Tibial nerve (tissue), 4 donors: ENCODE data around the gene PAK4. TPM values are rescaled to one million over a fixed set of nuclear protein-coding genes. Genes with fewer than 3 reads are reported as not detected.
A peak's percentile ranks its signal among the peaks of the same experiment; 100 is the strongest.

Experiments used
- DNase-seq, 2 donors: peaks; one replicate each; pipeline ENCODE4 v3.0.0-alpha.2; 2019; ENCODE audit warnings: low spot score in 2 of 2
- H3K27ac ChIP-seq, 4 donors: fragments of 200-600 bp; sonication (generic) in 3 of 4; one replicate each; pipeline ENCODE4 v1.5.1; 2017 to 2019; ENCODE audit warnings: mild to moderate bottlenecking in 1 of 4
- H3K27me3 ChIP-seq, 2 donors: fragments of 200-600 bp; sonication (generic) in 1 of 2; one replicate each; pipeline versions ENCODE4 v1.5.1 to v1.6.0; 2017 to 2019
- H3K36me3 ChIP-seq, 3 donors: fragments of 200-600 bp; sonication (generic); one replicate each; pipeline ENCODE4 v1.5.1; 2018 to 2019
- H3K4me1 ChIP-seq, 4 donors: fragments of 200-600 bp; sonication (generic) in 3 of 4; one replicate each; pipeline ENCODE4 v1.5.1; 2017 to 2019
- H3K4me3 ChIP-seq, 4 donors: fragments of 200-600 bp; sonication (generic) in 3 of 4; one replicate each; pipeline ENCODE4 v1.5.1; 2017 to 2019; ENCODE audit warnings: mild to moderate bottlenecking in 1 of 4, moderate library complexity in 1 of 4
- H3K9me3 ChIP-seq, 4 donors: fragments of 200-600 bp; sonication (generic) in 3 of 4; one replicate each; pipeline ENCODE4 v1.5.1; 2017 to 2019
- CTCF ChIP-seq, 5 experiments: fragments of 200-600 bp in 3 of 5; fragments of 450-650 bp in 2 of 5; sonication (generic) in 3 of 5; IDR thresholded peaks; one replicate each; pipeline ENCODE4 v1.5.1; 2016 to 2019; ENCODE audit warnings: antibody characterized with exemption in 5 of 5, mild to moderate bottlenecking in 3 of 5, moderate library complexity in 2 of 5
- EP300 ChIP-seq, 2 donors: sonication (generic); formaldehyde crosslinking; IDR thresholded peaks; one replicate each; pipeline ENCODE4 v1.6.1; 2017; ENCODE audit warnings: antibody characterized with exemption in 2 of 2, mild to moderate bottlenecking in 1 of 2
- POLR2A ChIP-seq, 2 donors: fragments of 450-650 bp; IDR thresholded peaks; one replicate each; pipeline ENCODE4 v1.6.1; 2017; ENCODE audit warnings: antibody characterized with exemption in 2 of 2, mild to moderate bottlenecking in 2 of 2, moderate library complexity in 2 of 2
- WGBS, 2 donors: methylation state at CpG; one replicate each; pipeline ENCODE4 v1.1.5; 2018; 5-methylcytosine and 5-hydroxymethylcytosine counted together
- total RNA-seq, 4 donors: library from RNA; depleted of rRNA; stranded (reverse); fragments of >200 nt; gene quantifications; one replicate each; pipeline ENCODE4 v1.1.0, GENCODE V29; 2016

Gene PAK4
- total RNA-seq, result 10 to 100 TPM; 22.9 to 45.1 (median 32.3) TPM

GRCh38 chr19:39125554-39126311 lies at the start of gene PAK4:
Gene PAK4 (plus strand): TSS chr19:39125786. CDS start chr19:39169554, 43,768 bp downstream.
- 1% methylated on average over 62 to 64 of the region's 64 CpGs for WGBS, 2 donors

DNA sequence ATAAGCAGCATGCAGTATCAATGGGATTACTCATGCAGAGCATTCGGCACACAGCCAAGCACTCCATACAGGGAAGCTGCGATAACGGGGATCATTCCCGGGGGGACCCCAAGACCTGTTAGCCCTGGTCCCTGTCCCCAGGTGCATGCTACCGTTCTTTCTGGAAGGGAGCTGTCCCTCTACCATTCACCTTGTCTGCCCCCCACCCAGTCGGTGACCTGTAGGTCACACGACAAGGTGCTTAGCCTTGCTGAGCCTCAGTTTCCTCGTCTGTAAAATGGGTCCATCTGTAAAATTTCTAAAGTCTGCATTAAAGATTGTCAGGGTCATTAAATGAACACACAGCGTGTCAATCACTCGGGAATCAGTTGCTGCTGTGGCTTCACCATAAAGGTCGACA lies 48.3 kb upstream of the PAK4 start:
- no peaks in the 10 kb centered on the region for H3K9me3 ChIP-seq
- 86 to 87% methylated on average over 10 to 11 of the region's 11 CpGs for WGBS, 2 donors
- no peaks in the 10 kb centered on the region for H3K36me3 ChIP-seq
- H3K4me1 ChIP-seq, result no peaks in the 10 kb centered on the region
- TF ChIP-seq CTCF (IDR thresholded peaks at IDR 0.05) (no peak), EP300 (IDR thresholded peaks at IDR 0.05) (no peak), POLR2A (IDR thresholded peaks at IDR 0.05) (no peak)
- DNase-seq, result no peak
- no peak overlapping the region for H3K27ac ChIP-seq
- H3K27me3 ChIP-seq, result peaks cover 0 to 30% of the 10 kb centered on the region in 2 donors
- no peak overlapping the region for H3K4me3 ChIP-seq

More at GRCh38 chr19:39125554-39126311, at the start of gene PAK4:
- Histone ChIP-seq H3K4me3 (peak within 1 kb of the TSS; percentile 57 to 93 (median 68)), H3K9me3 (no peaks in the 10 kb centered on the region), H3K27me3 (peaks cover 0 to 5% of the 10 kb centered on the region in 2 donors), H3K27ac (peak within 1 kb of the TSS; percentile 65 to 94 (median 82)), H3K36me3 (no peaks in the 10 kb centered on the region), H3K4me1 (peaks cover 0 to 56% (median 23%) of the 10 kb centered on the region in 4 donors)
- peak; percentile 98 for DNase-seq
- peak in 2 of 5 experiments; percentile 10 to 48 for TF ChIP-seq CTCF (IDR thresholded peaks at IDR 0.05)
- peak; percentile 11 to 83 for TF ChIP-seq POLR2A (IDR thresholded peaks at IDR 0.05)
- peak; percentile 91 to 93 for TF ChIP-seq EP300 (IDR thresholded peaks at IDR 0.05)

DNA sequence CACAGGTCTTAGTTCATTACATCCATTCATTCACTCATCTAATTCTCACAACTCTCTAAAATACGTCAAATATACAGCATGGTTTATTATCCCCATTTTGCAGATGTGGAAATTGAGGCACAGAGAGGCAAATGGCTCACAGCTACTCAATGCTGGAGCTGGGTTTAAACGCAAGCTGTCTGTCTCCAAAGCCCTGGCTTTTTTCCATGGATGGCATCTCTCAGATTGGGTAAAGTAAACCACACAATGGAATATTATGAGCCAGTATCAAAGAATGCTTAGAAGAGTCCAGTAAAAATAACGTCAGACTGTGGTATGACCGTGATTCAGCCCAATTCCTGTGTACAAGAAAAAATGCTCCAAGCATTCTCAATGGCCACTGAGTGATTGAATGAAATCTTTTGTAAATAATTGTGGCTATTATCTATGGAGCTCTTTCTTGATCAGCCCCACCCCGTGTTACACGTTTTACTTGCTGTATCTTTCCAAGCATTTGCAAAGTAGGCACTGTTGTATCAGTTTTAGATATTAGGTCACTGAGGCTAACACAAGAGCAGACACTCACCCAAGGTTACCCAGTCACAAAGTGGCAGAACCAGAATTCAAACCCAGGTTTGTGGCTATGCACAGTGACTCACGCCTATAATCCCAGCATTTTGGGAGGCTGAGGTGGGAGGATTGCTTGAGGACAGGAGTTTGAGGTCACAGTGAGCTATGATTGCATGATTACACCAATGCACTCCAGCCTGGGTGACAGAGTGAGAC lies 47.0 kb upstream of the PAK4 start:
- no peak for DNase-seq
- H3K4me1 ChIP-seq, result peaks cover 0 to 9% (median 0%) of the 10 kb centered on the region in 4 donors
- WGBS, 2 donors, result 42 to 45% methylated on average over 7 of the region's 7 CpGs
- H3K27me3 ChIP-seq, result peaks cover 0 to 39% of the 10 kb centered on the region in 2 donors
- TF ChIP-seq EP300 (IDR thresholded peaks at IDR 0.05) (no peak), CTCF (IDR thresholded peaks at IDR 0.05) (no peak), POLR2A (IDR thresholded peaks at IDR 0.05) (no peak)
- no peaks in the 10 kb centered on the region for H3K36me3 ChIP-seq
- no peak overlapping the region for H3K4me3 ChIP-seq
- peak overlapping the region in 1 of 4 donors; percentile 26 for H3K27ac ChIP-seq
- H3K9me3 ChIP-seq, result no peaks in the 10 kb centered on the region

DNA sequence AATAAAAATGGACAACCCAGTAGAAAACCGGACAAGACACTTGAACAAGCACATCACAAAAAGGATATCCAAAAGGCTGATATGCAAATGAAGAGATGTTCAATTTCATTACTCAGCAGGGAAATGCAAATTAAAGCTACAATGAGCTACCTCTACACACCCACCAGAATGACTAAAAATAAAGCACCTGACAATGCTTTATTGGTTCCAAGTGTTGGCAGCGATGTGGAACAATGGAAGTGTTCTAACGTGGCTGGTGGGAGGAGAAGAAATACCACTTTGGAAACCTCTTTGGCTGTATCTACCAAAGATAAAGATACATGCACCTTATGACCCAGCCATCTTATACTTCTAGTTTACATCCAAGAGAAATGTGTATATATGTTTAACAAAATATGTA lies 45.2 kb upstream of the PAK4 start:
- Histone ChIP-seq H3K4me3 (no peak overlapping the region), H3K27me3 (peaks cover 0 to 55% of the 10 kb centered on the region in 2 donors), H3K36me3 (no peaks in the 10 kb centered on the region), H3K27ac (no peak overlapping the region), H3K4me1 (peaks cover 0 to 18% (median 3%) of the 10 kb centered on the region in 4 donors), H3K9me3 (no peaks in the 10 kb centered on the region)
- WGBS, 2 donors, result 50 to 52% methylated on average over 3 of the region's 3 CpGs
- DNase-seq, result no peak
- TF ChIP-seq CTCF (IDR thresholded peaks at IDR 0.05) (no peak), POLR2A (IDR thresholded peaks at IDR 0.05) (no peak), EP300 (IDR thresholded peaks at IDR 0.05) (no peak)
